OCI-LY3 (cell line): Measurements from ENCODE around the gene UBXN6.

ENCODE experiments used
- H2AFZ ChIP-seq: fragments of 200-600, 300-600 bp; shearing (Covaris generic); 2 replicates; pipeline ENCODE4 v1.6.0; 2014; ENCODE audit warnings: antibody characterized with exemption, low read depth, low read length
- H3K27ac ChIP-seq: fragments of 200-600, 300-600 bp; sonication (generic); 2 replicates; pipeline ENCODE4 v1.5.1; 2014; ENCODE audit warnings: mild to moderate bottlenecking, low read length, moderate library complexity, mixed read lengths
- H3K27me3 ChIP-seq: fragments of 200-600, 300-600 bp; sonication (generic); 2 replicates; pipeline ENCODE4 v1.6.1; 2014; ENCODE audit warnings: low read depth, low read length, mixed read lengths
- H3K36me3 ChIP-seq: fragments of 200-600, 300-600 bp; sonication (generic); replicated peaks from 2 replicates; pipeline ENCODE3; 2014; ENCODE audit warnings: low read depth, low read length, mixed read lengths
- H3K4me1 ChIP-seq: fragments of 300-600, 200-600 bp; sonication (generic); 2 replicates; pipeline ENCODE4 v1.6.1; 2014; ENCODE audit warnings: low read length, mixed read lengths
- H3K4me2 ChIP-seq: fragments of 200-600, 300-600 bp; sonication (generic); 2 replicates; pipeline ENCODE4 v1.6.1; 2014; ENCODE audit warnings: low read length, mixed read lengths
- H3K4me3 ChIP-seq: fragments of 300-600, 200-600 bp; sonication (generic); 2 replicates; pipeline ENCODE4 v1.5.1; 2014; ENCODE audit warnings: antibody characterized with exemption, mild to moderate bottlenecking, low read length, moderate library complexity
- H3K79me2 ChIP-seq: fragments of 300-600, 200-600 bp; shearing (Covaris generic); 2 replicates; pipeline ENCODE4 v1.6.1; 2014; ENCODE audit warnings: mild to moderate bottlenecking, low read length, mixed read lengths
- H3K9ac ChIP-seq: fragments of 300-600, 200-600 bp; shearing (Covaris generic); 2 replicates; pipeline ENCODE4 v1.6.0; 2014; ENCODE audit warnings: mild to moderate bottlenecking, low read length, moderate library complexity
- H3K9me3 ChIP-seq: fragments of 200-600, 300-600 bp; shearing (Covaris generic); 2 replicates; pipeline ENCODE4 v1.6.1; 2014; ENCODE audit warnings: low read length, mixed read lengths; ENCODE audit not compliant: insufficient read depth
- H4K20me1 ChIP-seq: fragments of 200-600, 300-600 bp; sonication (generic); 2 replicates; pipeline ENCODE4 v1.6.1; 2016; ENCODE audit warnings: low read length, mixed read lengths; ENCODE audit not compliant: insufficient read depth
- EZH2phosphoT487 ChIP-seq: fragments of 200-600 bp; shearing (Covaris generic); IDR thresholded peaks from 2 replicates; pipeline ENCODE4 v1.6.1; 2018; ENCODE audit warnings: antibody characterized with exemption, mixed run types, low read depth
- TF ChIP-seq, protein P1 (sequence below): fragments of 200-600, 300-600 bp; sonication (generic); IDR thresholded peaks from 2 replicates; pipeline ENCODE4 v1.5.1; 2014; ENCODE audit warnings: antibody characterized with exemption, low read length, low read depth

The UBXN6 gene

DNA sequence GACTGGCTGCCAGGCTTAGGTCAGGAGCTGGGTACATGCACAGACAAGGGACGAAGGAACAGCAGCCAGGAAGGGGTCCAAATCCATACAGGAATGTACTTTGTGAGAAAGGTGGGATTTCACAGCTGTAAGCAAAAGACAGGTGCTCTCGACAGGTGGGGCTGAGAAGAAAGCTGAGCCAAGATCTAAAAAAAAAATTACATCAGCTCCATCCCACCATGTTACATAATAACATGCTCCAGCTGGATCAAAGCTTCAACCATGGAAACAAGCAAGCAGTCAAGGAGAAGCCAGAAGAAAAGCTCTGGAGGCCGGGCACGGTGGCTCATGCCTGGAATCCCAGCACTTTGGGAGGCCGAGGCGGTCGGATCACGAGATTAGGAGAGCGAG lies 8.0 kb downstream of the UBXN6 start:
- Histone ChIP-seq H3K9me3 (no peaks in the 10 kb centered on the region), H3K27me3 (no peaks in the 10 kb centered on the region), H3K4me2 (no peak overlapping the region), H3K36me3 (peaks cover 56% of the 10 kb centered on the region), H2AFZ (no peak overlapping the region), H3K79me2 (no peaks in the 10 kb centered on the region), H3K9ac (no peak overlapping the region), H3K27ac (no peak overlapping the region), H3K4me3 (no peak overlapping the region), H3K4me1 (no peaks in the 10 kb centered on the region), H4K20me1 (no peaks in the 10 kb centered on the region)
- TF ChIP-seq EZH2phosphoT487: no peak
- TF ChIP-seq, protein P1, sequence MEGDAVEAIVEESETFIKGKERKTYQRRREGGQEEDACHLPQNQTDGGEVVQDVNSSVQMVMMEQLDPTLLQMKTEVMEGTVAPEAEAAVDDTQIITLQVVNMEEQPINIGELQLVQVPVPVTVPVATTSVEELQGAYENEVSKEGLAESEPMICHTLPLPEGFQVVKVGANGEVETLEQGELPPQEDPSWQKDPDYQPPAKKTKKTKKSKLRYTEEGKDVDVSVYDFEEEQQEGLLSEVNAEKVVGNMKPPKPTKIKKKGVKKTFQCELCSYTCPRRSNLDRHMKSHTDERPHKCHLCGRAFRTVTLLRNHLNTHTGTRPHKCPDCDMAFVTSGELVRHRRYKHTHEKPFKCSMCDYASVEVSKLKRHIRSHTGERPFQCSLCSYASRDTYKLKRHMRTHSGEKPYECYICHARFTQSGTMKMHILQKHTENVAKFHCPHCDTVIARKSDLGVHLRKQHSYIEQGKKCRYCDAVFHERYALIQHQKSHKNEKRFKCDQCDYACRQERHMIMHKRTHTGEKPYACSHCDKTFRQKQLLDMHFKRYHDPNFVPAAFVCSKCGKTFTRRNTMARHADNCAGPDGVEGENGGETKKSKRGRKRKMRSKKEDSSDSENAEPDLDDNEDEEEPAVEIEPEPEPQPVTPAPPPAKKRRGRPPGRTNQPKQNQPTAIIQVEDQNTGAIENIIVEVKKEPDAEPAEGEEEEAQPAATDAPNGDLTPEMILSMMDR: no peak

DNA sequence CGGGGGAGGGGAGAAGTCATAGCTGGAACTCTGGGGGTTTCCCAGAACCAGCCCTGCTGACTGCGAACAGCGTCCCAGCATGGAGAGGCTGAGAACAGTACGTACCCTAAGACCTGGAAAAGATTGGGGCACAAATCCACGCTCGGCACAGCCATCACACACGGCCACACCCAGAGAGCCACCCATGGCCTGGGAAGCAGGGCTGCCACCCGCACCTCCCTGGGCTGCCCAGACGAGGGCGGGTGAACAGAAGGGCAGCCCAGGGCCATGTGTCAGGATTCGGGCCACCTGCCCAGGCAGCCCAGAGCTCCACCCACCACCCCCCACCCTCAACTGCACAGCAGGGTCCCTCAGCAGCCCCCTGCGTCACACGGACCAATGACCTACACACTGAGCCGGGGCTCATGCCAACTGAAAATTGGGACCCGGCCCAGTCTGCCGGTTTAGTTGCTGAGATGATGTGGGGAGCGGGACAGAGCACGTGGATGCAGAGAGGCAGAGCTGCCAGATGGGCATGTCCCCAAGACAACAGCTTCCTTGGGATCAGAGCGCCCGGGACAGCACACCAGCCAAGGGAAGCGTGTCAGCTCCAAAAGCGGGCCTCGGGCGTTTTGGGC lies 8.5 kb downstream of the UBXN6 start:
- Histone ChIP-seq H3K79me2 (no peaks in the 10 kb centered on the region), H3K4me1 (no peaks in the 10 kb centered on the region), H3K9ac (no peak overlapping the region), H3K4me2 (no peak overlapping the region), H3K27me3 (no peaks in the 10 kb centered on the region), H3K9me3 (no peaks in the 10 kb centered on the region), H2AFZ (no peak overlapping the region), H3K27ac (no peak overlapping the region), H4K20me1 (no peaks in the 10 kb centered on the region), H3K4me3 (no peak overlapping the region), H3K36me3 (peaks cover 60% of the 10 kb centered on the region)
- TF ChIP-seq, protein P1: no peak
- TF ChIP-seq EZH2phosphoT487: no peak

DNA sequence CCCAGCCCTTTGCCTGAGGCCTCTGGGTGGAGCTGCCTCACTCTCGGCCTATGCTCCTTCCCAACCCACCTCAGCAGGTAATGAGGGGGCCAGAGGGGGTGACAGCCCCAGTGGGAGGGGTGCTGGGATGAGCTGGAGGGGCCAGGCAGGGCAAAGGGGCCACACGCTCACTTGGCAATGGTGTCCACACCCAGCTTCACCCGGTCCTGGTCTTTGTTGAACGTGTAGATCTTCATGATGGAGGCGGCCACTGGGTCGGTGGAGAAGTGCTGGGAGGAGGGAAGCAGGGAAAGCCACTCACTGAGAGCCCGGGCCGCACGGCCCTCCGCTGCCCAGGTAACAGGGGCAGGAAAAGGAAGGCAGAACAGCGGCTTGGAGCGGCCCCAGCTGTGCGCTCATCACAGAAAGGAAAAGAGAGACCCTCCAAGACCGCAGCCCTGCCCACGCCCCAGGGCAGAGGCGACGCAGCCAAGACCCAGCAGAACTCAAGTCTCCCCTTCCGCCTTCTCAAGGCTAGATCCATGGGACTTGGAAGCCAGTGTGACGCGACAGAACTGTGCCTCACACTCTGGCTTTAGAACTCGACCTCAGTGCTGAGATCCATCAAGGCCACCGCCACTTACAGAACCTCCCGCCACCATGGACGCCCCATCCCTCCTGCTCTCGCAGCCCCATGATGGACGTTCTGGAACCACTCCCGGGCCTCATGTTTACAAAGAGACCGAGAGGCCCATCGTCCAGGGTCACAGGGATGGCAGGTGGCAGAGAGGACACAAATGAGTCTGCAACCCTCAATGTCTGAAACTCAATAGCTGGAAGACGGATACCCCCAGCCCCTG lies 9.2 kb downstream of the UBXN6 start:
- no peak for TF ChIP-seq EZH2phosphoT487
- TF ChIP-seq, protein P1: no peak

GRCh38 chr19:4447327-4448146 lies 10.1 kb downstream of the UBXN6 start:
- Histone ChIP-seq H3K4me1 (no peaks in the 10 kb centered on the region), H3K36me3 (peaks cover 64% of the 10 kb centered on the region), H2AFZ (no peak overlapping the region), H3K4me3 (no peak overlapping the region), H3K9ac (no peak overlapping the region), H3K79me2 (no peaks in the 10 kb centered on the region), H3K27ac (no peak overlapping the region), H3K9me3 (no peaks in the 10 kb centered on the region), H3K4me2 (no peak overlapping the region), H3K27me3 (no peaks in the 10 kb centered on the region), H4K20me1 (no peaks in the 10 kb centered on the region; the same call in 1 of the 2 replicates)
- TF ChIP-seq, protein P1: no peak
- TF ChIP-seq EZH2phosphoT487: no peak

More for the DNA sequence above, 9.2 kb downstream of the UBXN6 start:
- no peak overlapping the region for H2AFZ ChIP-seq
- peaks cover 60% of the 10 kb centered on the region for H3K36me3 ChIP-seq
- H3K4me3 ChIP-seq: no peak overlapping the region
- no peaks in the 10 kb centered on the region for H3K79me2 ChIP-seq
- H4K20me1 ChIP-seq: no peaks in the 10 kb centered on the region; the same call in 1 of the 2 replicates
- H3K4me2 ChIP-seq: no peak overlapping the region
- no peaks in the 10 kb centered on the region for H3K27me3 ChIP-seq
- no peaks in the 10 kb centered on the region for H3K9me3 ChIP-seq
- no peaks in the 10 kb centered on the region for H3K4me1 ChIP-seq
- no peak overlapping the region for H3K27ac ChIP-seq
- H3K9ac ChIP-seq: no peak overlapping the region
